LNCaP clone FGC (cell line): ENCODE results near the gene FOS.

Experiments used
- DNase-seq: peaks from one replicate; pipeline ENCODE4 v3.0.0-alpha.2; 2011; ENCODE audit warnings: low read depth
- H3K4me3 ChIP-seq: 2 replicates; pipeline ENCODE4 v1.5.1; 2011; ENCODE audit warnings: mild to moderate bottlenecking, low read depth, low read length, control low read depth
- TF ChIP-seq, protein P1 (sequence below): IDR thresholded peaks from 2 replicates; pipeline ENCODE4 v1.5.1; 2012; ENCODE audit warnings: mild to moderate bottlenecking; ENCODE audit not compliant: control insufficient read depth, insufficient read depth; ENCODE audit errors: extremely low read depth

The FOS gene

DNA sequence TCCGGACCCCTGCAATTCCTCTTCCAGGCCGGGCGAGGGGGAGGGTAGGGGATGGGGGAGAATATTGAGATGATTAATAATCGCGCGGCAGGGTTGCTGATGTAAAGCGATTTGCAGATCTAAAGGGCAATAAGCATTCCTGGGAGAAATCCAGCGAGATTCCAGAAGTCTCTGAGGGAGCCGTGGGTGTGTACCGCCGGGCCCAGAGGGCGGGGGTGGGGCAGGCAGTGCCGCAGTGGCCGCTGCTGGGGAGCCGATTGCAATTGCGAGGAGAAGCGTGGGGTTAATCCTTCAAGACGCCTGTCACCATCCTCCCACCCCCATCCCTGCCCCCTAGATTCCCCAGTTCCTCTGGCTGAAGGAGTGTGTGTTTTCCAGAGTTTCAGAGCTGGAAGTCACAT, 16.4 kb downstream of the FOS start:
- no peak for DNase-seq
- TF ChIP-seq, protein P1, sequence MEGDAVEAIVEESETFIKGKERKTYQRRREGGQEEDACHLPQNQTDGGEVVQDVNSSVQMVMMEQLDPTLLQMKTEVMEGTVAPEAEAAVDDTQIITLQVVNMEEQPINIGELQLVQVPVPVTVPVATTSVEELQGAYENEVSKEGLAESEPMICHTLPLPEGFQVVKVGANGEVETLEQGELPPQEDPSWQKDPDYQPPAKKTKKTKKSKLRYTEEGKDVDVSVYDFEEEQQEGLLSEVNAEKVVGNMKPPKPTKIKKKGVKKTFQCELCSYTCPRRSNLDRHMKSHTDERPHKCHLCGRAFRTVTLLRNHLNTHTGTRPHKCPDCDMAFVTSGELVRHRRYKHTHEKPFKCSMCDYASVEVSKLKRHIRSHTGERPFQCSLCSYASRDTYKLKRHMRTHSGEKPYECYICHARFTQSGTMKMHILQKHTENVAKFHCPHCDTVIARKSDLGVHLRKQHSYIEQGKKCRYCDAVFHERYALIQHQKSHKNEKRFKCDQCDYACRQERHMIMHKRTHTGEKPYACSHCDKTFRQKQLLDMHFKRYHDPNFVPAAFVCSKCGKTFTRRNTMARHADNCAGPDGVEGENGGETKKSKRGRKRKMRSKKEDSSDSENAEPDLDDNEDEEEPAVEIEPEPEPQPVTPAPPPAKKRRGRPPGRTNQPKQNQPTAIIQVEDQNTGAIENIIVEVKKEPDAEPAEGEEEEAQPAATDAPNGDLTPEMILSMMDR = no peak
- H3K4me3 ChIP-seq = no peak overlapping the region

DNA sequence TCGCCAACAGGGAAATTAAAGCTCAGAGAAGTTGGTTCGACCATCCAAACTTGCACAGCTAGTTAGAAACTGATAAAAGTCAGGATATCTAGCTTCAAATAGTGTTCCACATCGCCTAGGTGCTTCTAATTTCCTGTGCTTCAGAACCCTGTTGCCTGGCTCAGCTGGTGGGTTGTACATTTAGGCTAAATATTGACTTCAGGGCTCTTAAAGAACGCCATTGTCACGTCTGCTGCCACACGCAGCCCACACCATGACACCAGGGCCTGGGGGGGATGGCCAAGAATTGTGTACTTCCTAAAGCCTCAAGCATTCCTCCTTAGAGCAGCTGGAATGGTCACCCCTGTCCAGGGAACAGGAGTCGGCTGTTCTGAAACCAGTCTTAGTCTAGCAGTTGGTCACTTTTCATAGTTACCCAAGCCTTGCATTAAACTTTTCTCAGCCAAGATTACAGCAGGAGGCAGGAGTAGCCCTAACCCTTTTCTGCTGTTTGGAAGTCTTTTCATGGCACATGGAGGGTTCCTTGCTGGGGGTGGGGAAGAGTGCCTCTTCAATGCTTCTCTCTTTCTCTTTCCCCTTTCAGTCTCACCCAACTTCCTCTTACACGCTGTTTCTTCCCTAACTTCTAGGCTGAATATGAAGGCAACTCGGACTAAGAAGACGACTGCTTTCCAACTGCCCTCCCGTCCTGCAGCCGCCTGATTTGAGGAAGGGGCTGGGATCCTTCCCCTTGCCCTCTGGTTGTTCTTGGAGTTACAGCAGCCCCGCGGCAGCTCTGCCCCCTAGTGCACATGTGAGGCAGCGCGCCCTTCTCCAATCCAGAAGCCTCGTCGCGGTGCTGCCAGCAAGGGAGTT, 17.1 kb downstream of the FOS start:
- DNase-seq = no peak
- TF ChIP-seq, protein P1 = peak; percentile 95
- H3K4me3 ChIP-seq = no peak overlapping the region; the same call in 1 of the 2 replicates

DNA sequence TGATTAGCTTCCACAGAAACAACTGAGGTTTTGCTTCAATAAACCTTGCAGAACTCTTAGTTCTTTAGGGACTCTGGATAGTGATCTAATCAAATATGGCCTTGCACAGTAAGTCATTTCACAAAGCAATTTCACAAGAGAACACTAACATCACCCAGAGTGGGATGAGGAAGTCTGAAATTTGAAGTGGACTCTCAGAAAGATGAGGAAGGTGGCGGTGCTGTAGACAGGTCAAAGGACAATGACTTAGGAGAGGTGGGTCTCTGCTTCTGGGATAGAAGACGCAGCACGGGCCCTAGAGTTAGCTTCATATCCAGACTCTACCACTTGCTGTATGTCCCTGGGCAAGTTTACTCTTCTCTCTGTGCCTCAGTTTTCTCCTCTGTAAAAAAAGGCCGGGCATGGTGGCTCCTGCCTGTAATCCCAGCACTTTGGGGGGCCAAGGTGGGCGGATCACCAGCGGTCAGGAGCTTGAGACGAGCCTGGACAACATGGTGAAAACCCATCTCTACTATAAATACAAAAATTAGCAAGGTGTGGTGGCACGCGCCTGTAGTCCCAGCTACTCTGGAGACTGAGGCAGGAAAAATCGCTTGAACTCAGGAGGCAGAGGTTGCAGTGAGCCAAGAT, 18.9 kb downstream of the FOS start:
- no peak for DNase-seq
- TF ChIP-seq, protein P1 = no peak
- H3K4me3 ChIP-seq = no peak overlapping the region

DNA sequence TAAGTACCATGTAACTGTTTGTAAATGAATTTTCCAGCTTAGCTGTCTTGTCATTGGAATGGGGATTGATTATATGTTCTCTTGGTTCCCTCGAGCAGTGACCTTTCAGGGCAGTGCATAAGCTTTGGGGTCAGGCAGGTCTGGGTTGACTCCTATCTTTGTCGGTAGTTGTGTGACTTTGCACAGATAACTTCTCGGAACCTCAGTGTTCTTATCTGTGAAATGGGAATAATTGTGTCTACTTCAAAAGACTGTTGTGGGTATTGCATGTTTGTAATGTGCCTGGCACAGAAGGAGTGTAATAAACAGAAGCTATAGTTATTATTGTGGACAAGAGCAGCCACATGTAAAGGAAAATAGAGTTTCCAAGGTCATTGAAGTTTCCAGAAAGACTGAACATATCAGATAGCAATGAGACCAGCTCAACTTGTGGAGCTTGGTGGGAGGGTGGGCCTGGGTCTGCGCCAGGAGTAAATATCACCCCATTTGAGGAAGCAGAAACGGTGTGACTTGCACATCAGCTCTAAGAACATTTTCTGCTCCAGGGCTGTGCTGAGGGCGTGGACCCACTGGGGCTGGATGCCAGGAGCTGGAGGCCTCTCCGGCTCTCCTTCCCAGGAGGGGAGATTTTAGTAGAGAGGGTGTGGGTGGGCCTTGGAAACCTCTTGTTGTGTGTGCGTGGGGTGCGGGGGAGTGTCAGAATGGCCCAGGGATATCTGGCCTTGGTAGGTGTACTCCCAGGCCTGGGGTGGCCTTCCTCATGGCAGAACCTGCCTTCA, 19.7 kb downstream of the FOS start:
- DNase-seq = no peak
- H3K4me3 ChIP-seq = no peak overlapping the region

DNA sequence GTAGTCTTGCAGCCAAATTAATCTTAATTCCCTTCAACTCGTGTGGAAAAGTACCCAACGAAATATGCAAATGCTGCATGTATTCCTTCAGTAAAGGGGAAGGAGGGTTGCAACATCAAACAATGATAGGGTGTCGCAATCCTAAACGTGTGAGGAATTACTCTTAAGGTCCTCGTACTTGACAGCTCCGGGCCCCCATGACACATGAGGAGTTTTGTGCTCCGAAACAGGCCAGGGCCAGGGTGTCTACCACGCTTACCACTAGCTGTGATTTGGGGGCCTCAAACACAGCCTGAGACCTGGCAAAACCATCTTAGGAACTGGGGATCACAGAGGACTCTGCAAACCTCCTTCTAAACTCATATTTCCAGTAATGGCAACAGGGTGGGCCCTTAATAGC, 20.4 kb downstream of the FOS start:
- H3K4me3 ChIP-seq = no peak overlapping the region
- no peak for DNase-seq
- TF ChIP-seq, protein P1 = no peak

More for the DNA sequence above, 19.7 kb downstream of the FOS start:
- TF ChIP-seq, protein P1 = no peak

DNA sequence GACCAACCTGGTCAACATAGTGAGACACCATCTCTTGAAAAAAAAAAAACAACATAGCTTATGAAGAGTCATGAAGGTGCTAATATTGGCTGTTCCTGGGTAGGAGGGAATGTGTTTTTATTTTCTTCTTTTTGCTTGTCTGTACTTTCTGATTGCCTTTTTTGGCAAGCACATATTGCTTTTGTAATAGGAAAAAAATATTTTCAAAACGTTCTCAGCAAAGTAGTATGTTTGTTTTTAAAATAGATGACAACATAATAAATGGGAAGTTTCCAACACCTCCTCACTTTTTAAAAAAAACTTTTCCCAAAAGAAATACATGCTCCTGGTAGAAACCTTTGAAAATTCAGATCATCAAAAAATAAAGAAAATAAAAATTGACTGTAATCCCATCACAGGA, 20.9 kb downstream of the FOS start:
- no peak overlapping the region for H3K4me3 ChIP-seq
- TF ChIP-seq, protein P1 = no peak
- no peak for DNase-seq
